Lower leg skin (tissue), 4 donors: ENCODE results near the gene MCTP1. TPM values are rescaled to one million over a fixed set of nuclear protein-coding genes. Genes with fewer than 3 reads are reported as not detected.

Experiments
- DNase-seq, 2 donors: peaks; one replicate each; pipeline ENCODE4 v3.0.0-alpha.2; 2019; ENCODE audit warnings: low spot score in 2 of 2
- H3K4me3 ChIP-seq: fragments of 200-600 bp; sonication (generic); 2 replicates; pipeline ENCODE4 v1.5.1; 2017; ENCODE audit warnings: mild to moderate bottlenecking, low read depth; ENCODE audit not compliant: poor library complexity, severe bottlenecking
- POLR2A ChIP-seq, 2 donors: fragments of 450-650 bp; IDR thresholded peaks; one replicate each; pipeline ENCODE4 v1.6.1; 2016 to 2017; ENCODE audit warnings: antibody characterized with exemption in 2 of 2, mild to moderate bottlenecking in 1 of 2, moderate library complexity in 1 of 2
- WGBS, 2 donors: methylation state at CpG; one replicate each; pipeline ENCODE4 v1.1.5; 2018; 5-methylcytosine and 5-hydroxymethylcytosine counted together
- intact Hi-C: fragments of 100-400 bp; cut with DNase I; formaldehyde crosslinking; loops from one replicate; pipeline ENCODE4 v1.15.0; 2023; ENCODE audit warnings: low total_unique reads
- total RNA-seq, 4 donors: library from RNA; depleted of rRNA; stranded (reverse); fragments of >200 nt; gene quantifications; one replicate each; pipeline ENCODE4 v1.1.0, GENCODE V29; 2016
- TF ChIP-seq, protein P1 (sequence below), 3 donors: fragments of 450-650 bp; IDR thresholded peaks; one replicate each; pipeline ENCODE4 v1.5.1; 2016; ENCODE audit warnings: antibody characterized with exemption in 3 of 3, mild to moderate bottlenecking in 3 of 3, moderate library complexity in 2 of 3

The MCTP1 gene
- total RNA-seq, 4 donors from 2014 or later: 6.3 to 36.5 (median 9.8) TPM

GRCh38 chr5:94856257-94856800, 428.6 kb downstream of the MCTP1 start:
- TF ChIP-seq POLR2A (IDR thresholded peaks at IDR 0.05): no peak
- TF ChIP-seq, protein P1, sequence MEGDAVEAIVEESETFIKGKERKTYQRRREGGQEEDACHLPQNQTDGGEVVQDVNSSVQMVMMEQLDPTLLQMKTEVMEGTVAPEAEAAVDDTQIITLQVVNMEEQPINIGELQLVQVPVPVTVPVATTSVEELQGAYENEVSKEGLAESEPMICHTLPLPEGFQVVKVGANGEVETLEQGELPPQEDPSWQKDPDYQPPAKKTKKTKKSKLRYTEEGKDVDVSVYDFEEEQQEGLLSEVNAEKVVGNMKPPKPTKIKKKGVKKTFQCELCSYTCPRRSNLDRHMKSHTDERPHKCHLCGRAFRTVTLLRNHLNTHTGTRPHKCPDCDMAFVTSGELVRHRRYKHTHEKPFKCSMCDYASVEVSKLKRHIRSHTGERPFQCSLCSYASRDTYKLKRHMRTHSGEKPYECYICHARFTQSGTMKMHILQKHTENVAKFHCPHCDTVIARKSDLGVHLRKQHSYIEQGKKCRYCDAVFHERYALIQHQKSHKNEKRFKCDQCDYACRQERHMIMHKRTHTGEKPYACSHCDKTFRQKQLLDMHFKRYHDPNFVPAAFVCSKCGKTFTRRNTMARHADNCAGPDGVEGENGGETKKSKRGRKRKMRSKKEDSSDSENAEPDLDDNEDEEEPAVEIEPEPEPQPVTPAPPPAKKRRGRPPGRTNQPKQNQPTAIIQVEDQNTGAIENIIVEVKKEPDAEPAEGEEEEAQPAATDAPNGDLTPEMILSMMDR (IDR thresholded peaks at IDR 0.05): no peak
- H3K4me3 ChIP-seq: no peak overlapping the region
- intact Hi-C loops: no loop called here
- DNase-seq: no peak
- 48 to 50% methylated on average over 3 of the region's 3 CpGs for whole genome bisulfite sequencing, 2 donors

DNA sequence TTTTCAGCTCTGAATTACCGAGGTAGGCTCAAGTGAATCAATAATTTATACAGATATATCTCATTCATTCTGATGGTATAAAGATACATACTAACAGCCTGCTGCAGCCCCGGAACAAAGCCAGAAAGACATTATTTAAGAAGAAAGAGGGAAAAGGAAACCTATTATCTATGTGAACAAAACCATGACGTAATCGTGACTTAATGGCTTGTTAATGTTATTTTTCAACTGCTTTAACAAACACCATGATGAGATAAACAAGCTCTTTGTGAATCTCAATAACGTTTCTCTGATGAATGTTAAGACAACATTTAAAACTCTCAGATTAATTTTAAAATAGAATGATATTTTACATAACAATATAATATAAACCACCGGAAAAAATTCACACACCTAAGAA, 429.4 kb downstream of the MCTP1 start:
- intact Hi-C loops: no loop called here
- 68 to 77% methylated on average over 6 of the region's 6 CpGs for WGBS, 2 donors

DNA sequence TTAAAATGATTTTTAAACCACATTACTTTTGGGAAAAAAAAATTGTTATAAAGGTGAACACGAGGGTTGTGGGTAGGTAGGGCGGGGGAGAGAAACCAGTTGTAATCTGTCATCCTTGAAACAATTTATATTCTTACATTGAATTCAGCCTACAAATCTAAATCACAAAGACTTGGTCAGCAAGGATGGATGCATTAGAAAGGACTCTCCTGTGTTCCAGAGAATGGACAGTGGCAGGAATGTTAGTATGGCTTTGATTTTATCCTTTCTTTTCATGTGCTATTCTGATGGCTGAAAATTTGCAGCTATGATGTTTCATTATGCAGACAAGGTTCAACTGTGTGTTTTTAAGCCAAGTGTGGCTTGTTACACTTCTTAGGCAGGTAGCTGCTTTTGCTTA, 431.8 kb downstream of the MCTP1 start:
- no peak overlapping the region for H3K4me3 ChIP-seq
- TF ChIP-seq POLR2A (IDR thresholded peaks at IDR 0.05): no peak
- TF ChIP-seq, protein P1 (IDR thresholded peaks at IDR 0.05): no peak
- intact Hi-C loops: no loop called here
- WGBS, 2 donors: 79 to 83% methylated on average over 2 of the region's 2 CpGs
- DNase-seq: no peak

More for the DNA sequence above, 429.4 kb downstream of the MCTP1 start:
- TF ChIP-seq, protein P1 (IDR thresholded peaks at IDR 0.05): no peak
- no peak for TF ChIP-seq POLR2A (IDR thresholded peaks at IDR 0.05)
- no peak for DNase-seq
- no peak overlapping the region for H3K4me3 ChIP-seq

- no peak for DNase-seq
- 78 to 87% methylated on average over 1 of the region's 1 CpG for WGBS, 2 donors
- intact Hi-C loops: no loop called here
- no peak overlapping the region for H3K4me3 ChIP-seq
- TF ChIP-seq, protein P1 (IDR thresholded peaks at IDR 0.05): no peak
- no peak for TF ChIP-seq POLR2A (IDR thresholded peaks at IDR 0.05)
Observed at GRCh38 chr5:94850960-94851359, 433.9 kb downstream of the MCTP1 start.

GRCh38 chr5:94849821-94850736, 434.8 kb downstream of the MCTP1 start:
- H3K4me3 ChIP-seq: no peak overlapping the region
- intact Hi-C loops: no loop called here
- WGBS, 2 donors: 41 to 44% methylated on average over 10 of the region's 10 CpGs
- TF ChIP-seq, protein P1 (IDR thresholded peaks at IDR 0.05): no peak
- no peak for TF ChIP-seq POLR2A (IDR thresholded peaks at IDR 0.05)
- no peak for DNase-seq
